WTC11 (cell line): ENCODE data around the gene STK31. TPM values are rescaled to one million over a fixed set of nuclear protein-coding genes. Genes with fewer than 3 reads are reported as not detected.

ENCODE experiments used
- ATAC-seq: fragments of 200-7000 bp; cut with Tn5 transposase; 2 replicates; pipeline ENCODE4 v1.10.0; 2021; ENCODE audit warnings: mild to moderate bottlenecking, moderate library complexity
- CTCF ChIA-PET: fragments of 300-600 bp; sonication (Branson Sonifier 250); formaldehyde crosslinking; loops from one replicate; lab custom pipeline; 2021; ENCODE audit warnings: antibody characterized with exemption; lab: Charles Lee
- POLR2A ChIA-PET: fragments of 350-600 bp; sonication (Branson Sonifier 250); formaldehyde crosslinking; loops from one replicate; lab custom pipeline; 2021; ENCODE audit warnings: antibody characterized with exemption; lab: Charles Lee
- DNase-seq: peaks from one replicate; pipeline ENCODE4 v3.0.0; 2021; ENCODE audit warnings: low spot score
- H3K27ac Mint-ChIP-seq: 2 replicates; pipeline ENCODE4 v1.8.0; 2021; ENCODE audit warnings: mixed read lengths
- H3K27me3 Mint-ChIP-seq: 2 replicates; pipeline ENCODE4 v1.8.0; 2021; ENCODE audit warnings: low read depth, mild to moderate bottlenecking, moderate library complexity, mixed read lengths
- H3K36me3 Mint-ChIP-seq: 2 replicates; pipeline ENCODE4 v1.8.0; 2021; ENCODE audit warnings: mixed read lengths
- H3K4me1 Mint-ChIP-seq: 2 replicates; pipeline ENCODE4 v1.8.0; 2022; ENCODE audit warnings: mixed read lengths
- H3K4me3 Mint-ChIP-seq: 2 replicates; pipeline ENCODE4 v1.8.0; 2021; ENCODE audit warnings: mild to moderate bottlenecking, moderate library complexity, mixed read lengths
- H3K9me3 Mint-ChIP-seq: 2 replicates; pipeline ENCODE4 v1.8.0; 2021; ENCODE audit warnings: mixed read lengths
- ERG ChIP-seq: fragments of 250-450 bp; sonication (Bioruptor Pico); IDR thresholded peaks from 2 replicates; pipeline ENCODE4 v1.8.0; 2021; ENCODE audit warnings: mild to moderate bottlenecking
- FOXP1 ChIP-seq: sonication (generic); formaldehyde crosslinking; IDR thresholded peaks from 2 replicates; pipeline ENCODE4 v1.8.0; 2022; ENCODE audit warnings: missing genetic modification reagents, mild to moderate bottlenecking, moderate library complexity, borderline replicate concordance
- GABPB1 ChIP-seq: sonication (generic); formaldehyde crosslinking; IDR thresholded peaks from 2 replicates; pipeline ENCODE4 v1.8.1; 2023; ENCODE audit warnings: mild to moderate bottlenecking, missing genetic modification reagents
- GTF2I ChIP-seq: fragments of 250-450 bp; sonication (Bioruptor Pico); conservative IDR thresholded peaks from 2 replicates; pipeline ENCODE4 v1.4.0; 2021; ENCODE audit warnings: mild to moderate bottlenecking
- JAZF1 ChIP-seq: fragments of 250-450 bp; sonication (Bioruptor Pico); IDR thresholded peaks from 2 replicates; pipeline ENCODE4 v1.9.0; 2021; ENCODE audit warnings: moderate library complexity, mild to moderate bottlenecking, inconsistent platforms
- JUN ChIP-seq: sonication (generic); formaldehyde crosslinking; IDR thresholded peaks from 2 replicates; pipeline ENCODE4 v1.8.0; 2023; ENCODE audit warnings: mild to moderate bottlenecking, missing genetic modification reagents
- KAT7 ChIP-seq: sonication (generic); formaldehyde crosslinking; IDR thresholded peaks from 2 replicates; pipeline ENCODE4 v1.8.1; 2023; ENCODE audit warnings: missing genetic modification reagents, mild to moderate bottlenecking, borderline replicate concordance
- NFE2L1 ChIP-seq: sonication (generic); formaldehyde crosslinking; IDR thresholded peaks from 2 replicates; pipeline ENCODE4 v1.8.1; 2023; ENCODE audit warnings: missing genetic modification reagents
- NR2C2 ChIP-seq: sonication (generic); formaldehyde crosslinking; IDR thresholded peaks from 2 replicates; pipeline ENCODE4 v1.8.0; 2022; ENCODE audit warnings: mild to moderate bottlenecking, missing genetic modification reagents
- PREB ChIP-seq: sonication (generic); formaldehyde crosslinking; IDR thresholded peaks from 2 replicates; pipeline ENCODE4 v1.8.1; 2022; ENCODE audit warnings: mild to moderate bottlenecking, missing genetic modification reagents, moderate library complexity, borderline replicate concordance
- PRRX2 ChIP-seq: fragments of 250-450 bp; sonication (Bioruptor Pico); IDR thresholded peaks from 2 replicates; pipeline ENCODE4 v1.8.0; 2021; ENCODE audit warnings: mild to moderate bottlenecking
- SMAD3 ChIP-seq: sonication (generic); formaldehyde crosslinking; IDR thresholded peaks from 2 replicates; pipeline ENCODE4 v1.8.0; 2022; ENCODE audit warnings: missing genetic modification reagents, mild to moderate bottlenecking, borderline replicate concordance
- TEAD4 ChIP-seq: sonication (generic); formaldehyde crosslinking; IDR thresholded peaks from 2 replicates; pipeline ENCODE4 v1.8.0; 2022; ENCODE audit warnings: mild to moderate bottlenecking, missing genetic modification reagents
- ZNF532 ChIP-seq: fragments of 250-450 bp; sonication (Bioruptor Pico); IDR thresholded peaks from 2 replicates; pipeline ENCODE4 v1.9.0; 2021; ENCODE audit warnings: mild to moderate bottlenecking, borderline replicate concordance
- total RNA-seq: library from RNA; stranded (reverse); gene quantifications from 3 replicates; pipeline ENCODE4 v1.2.3, GENCODE V29; 2021
- TF ChIP-seq, protein P1 (sequence below): sonication (generic); formaldehyde crosslinking; IDR thresholded peaks from 2 replicates; pipeline ENCODE4 v1.8.1; 2022; ENCODE audit warnings: mild to moderate bottlenecking, moderate library complexity, missing genetic modification reagents
- TF ChIP-seq, protein P2 (sequence below): sonication (generic); formaldehyde crosslinking; conservative IDR thresholded peaks from 2 replicates; pipeline ENCODE4 v1.8.1; 2022; ENCODE audit warnings: mild to moderate bottlenecking, missing genetic modification reagents
- TF ChIP-seq, protein P3 (sequence below): sonication (generic); formaldehyde crosslinking; IDR thresholded peaks from 2 replicates; pipeline ENCODE4 v1.8.1; 2022; ENCODE audit warnings: low read depth, mild to moderate bottlenecking, moderate library complexity, missing genetic modification reagents, borderline replicate concordance
- TF ChIP-seq, protein P4 (sequence below): sonication (generic); formaldehyde crosslinking; IDR thresholded peaks from 2 replicates; pipeline ENCODE4 v1.8.0; 2022; ENCODE audit warnings: mild to moderate bottlenecking, missing genetic modification reagents

Gene STK31
- total RNA-seq, 1 experiment from 2014 or later = 0.42 TPM

DNA sequence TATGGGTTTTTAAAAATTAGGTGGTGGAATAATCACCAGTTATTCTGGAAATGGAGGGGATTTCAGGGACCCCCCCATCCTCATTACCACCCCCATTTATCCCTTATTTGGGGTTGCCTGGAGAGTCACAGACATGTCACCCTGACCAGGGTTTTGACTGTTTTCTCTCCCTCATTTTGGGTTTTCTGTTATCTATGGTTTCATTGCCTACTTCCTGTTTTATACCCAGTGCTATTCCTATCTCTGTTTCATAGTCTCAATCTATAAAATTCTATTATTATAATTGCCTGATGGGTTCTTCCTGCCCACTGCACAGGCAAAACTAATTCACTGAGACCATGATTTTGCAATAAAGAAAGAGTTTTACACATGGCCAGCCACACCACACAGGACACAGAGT, 45.9 kb upstream of the STK31 start:
- ChIA-PET POLR2A (no interaction called here), CTCF (interaction anchor here (0.6 to 3.0 kb wide), 2 partner anchors 33 to 37 kb away, joined by 5 to 16 read pairs; no protein-coding TSS in a partner anchor)
- H3K4me1 Mint-ChIP-seq = peaks cover 35% of the 10 kb centered on the region
- H3K27ac Mint-ChIP-seq = no peak overlapping the region
- TF ChIP-seq KAT7 (CRISPR knock-in tag) (no peak), PREB (CRISPR knock-in tag) (no peak), NR2C2 (CRISPR knock-in tag) (no peak), PRRX2 (no peak), SMAD3 (CRISPR knock-in tag) (no peak), ERG (CRISPR knock-in tag) (no peak), FOXP1 (CRISPR knock-in tag) (no peak), GTF2I (CRISPR knock-in tag) (no peak), JUN (CRISPR knock-in tag) (no peak), JAZF1 (CRISPR knock-in tag) (no peak), NFE2L1 (no peak), ZNF532 (CRISPR knock-in tag) (no peak)
- TF ChIP-seq, protein P1, sequence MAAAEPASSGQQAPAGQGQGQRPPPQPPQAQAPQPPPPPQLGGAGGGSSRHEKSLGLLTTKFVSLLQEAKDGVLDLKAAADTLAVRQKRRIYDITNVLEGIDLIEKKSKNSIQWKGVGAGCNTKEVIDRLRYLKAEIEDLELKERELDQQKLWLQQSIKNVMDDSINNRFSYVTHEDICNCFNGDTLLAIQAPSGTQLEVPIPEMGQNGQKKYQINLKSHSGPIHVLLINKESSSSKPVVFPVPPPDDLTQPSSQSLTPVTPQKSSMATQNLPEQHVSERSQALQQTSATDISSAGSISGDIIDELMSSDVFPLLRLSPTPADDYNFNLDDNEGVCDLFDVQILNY (CRISPR knock-in tag) = no peak
- TF ChIP-seq, protein P2, sequence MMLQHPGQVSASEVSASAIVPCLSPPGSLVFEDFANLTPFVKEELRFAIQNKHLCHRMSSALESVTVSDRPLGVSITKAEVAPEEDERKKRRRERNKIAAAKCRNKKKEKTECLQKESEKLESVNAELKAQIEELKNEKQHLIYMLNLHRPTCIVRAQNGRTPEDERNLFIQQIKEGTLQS (CRISPR knock-in tag) = no peak
- TF ChIP-seq, protein P3, sequence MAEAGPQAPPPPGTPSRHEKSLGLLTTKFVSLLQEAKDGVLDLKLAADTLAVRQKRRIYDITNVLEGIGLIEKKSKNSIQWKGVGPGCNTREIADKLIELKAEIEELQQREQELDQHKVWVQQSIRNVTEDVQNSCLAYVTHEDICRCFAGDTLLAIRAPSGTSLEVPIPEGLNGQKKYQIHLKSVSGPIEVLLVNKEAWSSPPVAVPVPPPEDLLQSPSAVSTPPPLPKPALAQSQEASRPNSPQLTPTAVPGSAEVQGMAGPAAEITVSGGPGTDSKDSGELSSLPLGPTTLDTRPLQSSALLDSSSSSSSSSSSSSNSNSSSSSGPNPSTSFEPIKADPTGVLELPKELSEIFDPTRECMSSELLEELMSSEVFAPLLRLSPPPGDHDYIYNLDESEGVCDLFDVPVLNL (CRISPR knock-in tag) = no peak
- DNase-seq (no peak), ATAC-seq (no peak)
- H3K27me3 Mint-ChIP-seq = no peaks in the 10 kb centered on the region; the same call in none of the 2 replicates
- peaks cover 7% of the 10 kb centered on the region; the same call in 1 of the 2 replicates for H3K9me3 Mint-ChIP-seq
- H3K36me3 Mint-ChIP-seq = peaks cover 7% of the 10 kb centered on the region; the same call in 1 of the 2 replicates
- no peak overlapping the region for H3K4me3 Mint-ChIP-seq

- H3K9me3 Mint-ChIP-seq = 0 out of 2 replicates have a peak, but pooled peaks cover 6% of the 10 kb centered on the region
- no peak for TF ChIP-seq TEAD4 (CRISPR knock-in tag)
- no peak for TF ChIP-seq NR2C2 (CRISPR knock-in tag)
- TF ChIP-seq, protein P4, sequence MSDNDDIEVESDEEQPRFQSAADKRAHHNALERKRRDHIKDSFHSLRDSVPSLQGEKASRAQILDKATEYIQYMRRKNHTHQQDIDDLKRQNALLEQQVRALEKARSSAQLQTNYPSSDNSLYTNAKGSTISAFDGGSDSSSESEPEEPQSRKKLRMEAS (CRISPR knock-in tag) = no peak
- TF ChIP-seq GABPB1 (CRISPR knock-in tag) = no peak
- ChIA-PET CTCF (no interaction called here), POLR2A (no interaction called here)
- DNase-seq = no peak
- H3K4me1 Mint-ChIP-seq = no peaks in the 10 kb centered on the region
- no peaks in the 10 kb centered on the region for H3K36me3 Mint-ChIP-seq
- no peak overlapping the region for H3K27ac Mint-ChIP-seq
- peaks cover 3% of the 10 kb centered on the region for H3K27me3 Mint-ChIP-seq
- no peak overlapping the region for H3K4me3 Mint-ChIP-seq
- ATAC-seq = no peak
Measured at GRCh38 chr7:23672033-23672432, 38.0 kb upstream of the STK31 start.
